HG03097 (cell line): ENCODE measurements around the gene ANKRD34A.

Source experiments
- ATAC-seq: cut with Tn5 transposase; IDR thresholded peaks from one replicate; pipeline ENCODE4 v1.9.1; 2021; ENCODE audit not compliant: unreplicated experiment, low FRiP score

The ANKRD34A gene

DNA sequence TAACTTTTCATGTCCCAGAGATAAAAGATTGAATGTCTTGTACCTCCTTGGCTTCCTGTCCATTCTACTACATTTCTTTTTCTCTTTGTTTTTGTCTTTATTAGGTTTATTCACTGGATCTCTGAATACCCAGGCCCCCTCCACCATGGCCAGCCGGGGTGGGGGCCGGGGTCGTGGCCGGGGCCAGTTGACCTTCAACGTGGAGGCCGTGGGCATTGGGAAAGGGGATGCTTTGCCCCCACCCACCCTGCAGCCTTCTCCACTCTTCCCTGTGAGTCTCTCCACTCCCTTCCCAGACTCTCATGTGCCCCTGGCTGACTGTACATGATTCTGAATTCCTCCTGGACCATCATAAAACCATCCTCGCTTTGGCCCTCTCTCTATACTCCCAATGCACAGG lies 10.3 kb upstream of the ANKRD34A start:
- no peak for ATAC-seq

DNA sequence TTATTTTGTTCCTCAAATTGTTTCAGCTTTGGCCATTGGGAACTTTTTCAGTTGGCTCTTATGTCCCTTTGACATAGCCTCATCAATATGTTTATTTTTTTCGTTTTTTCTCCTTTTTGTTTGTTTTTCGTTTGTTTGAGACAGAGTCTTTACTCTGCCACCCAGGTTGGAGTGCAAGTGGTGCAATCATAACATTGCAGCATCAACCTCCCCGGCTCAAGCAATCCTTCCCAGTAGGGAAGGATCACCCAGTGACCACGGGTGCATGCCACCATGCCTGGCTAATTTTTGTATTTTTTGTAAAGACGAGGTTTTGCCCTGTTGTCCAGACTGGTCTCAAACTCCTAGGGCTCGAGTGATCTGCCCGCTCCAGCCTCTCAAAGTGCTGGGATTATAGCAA lies 8.2 kb upstream of the ANKRD34A start:
- no peak for ATAC-seq

DNA sequence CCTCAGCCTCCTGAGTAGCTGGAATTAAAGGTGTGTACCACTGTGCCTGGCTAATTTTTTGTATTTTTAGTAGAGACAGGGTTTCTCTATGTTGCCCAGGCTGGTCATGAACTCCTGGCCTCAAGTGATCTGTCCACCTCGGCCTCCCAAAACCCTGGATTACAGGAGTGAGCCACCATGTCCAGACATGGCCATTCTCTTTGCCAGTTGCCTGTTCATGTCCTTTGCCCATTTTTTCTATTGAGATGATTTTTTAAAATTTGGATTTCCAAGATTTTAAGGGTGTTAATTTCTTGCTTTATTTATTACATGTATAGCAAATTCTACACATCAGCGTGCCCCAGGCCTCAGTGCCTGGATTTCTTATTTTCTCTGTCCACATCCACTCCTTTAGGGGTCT lies 2.9 kb upstream of the ANKRD34A start:
- ATAC-seq, result no peak

DNA sequence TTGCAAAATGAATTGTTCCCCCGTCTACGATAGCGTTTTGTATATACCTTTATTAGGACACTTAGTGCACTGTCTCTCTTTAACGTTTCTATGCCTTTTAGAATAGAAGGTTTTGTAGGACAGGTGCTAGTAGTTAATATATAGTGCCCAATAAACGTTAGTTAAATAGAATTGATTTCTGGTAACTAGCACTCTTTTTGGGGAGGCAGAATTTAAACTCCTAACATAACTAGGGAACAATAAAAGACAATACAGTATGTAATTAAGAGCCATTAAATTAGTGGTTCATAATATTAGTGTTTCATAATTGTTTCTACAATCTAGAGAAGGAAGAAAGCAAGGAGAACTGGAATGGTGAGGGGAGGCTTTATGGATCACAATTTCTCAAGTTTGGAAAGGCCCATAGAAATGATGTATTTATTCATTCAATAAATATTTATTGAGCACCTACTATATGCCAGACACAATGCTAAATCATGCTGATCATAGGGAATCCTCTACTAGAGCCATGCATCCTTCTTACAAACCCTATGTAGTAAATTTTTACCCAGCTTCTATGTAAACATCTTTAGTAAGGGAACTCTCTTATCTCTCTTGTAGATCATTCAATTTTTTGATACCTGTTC lies 857 bp upstream of the ANKRD34A start:
- ATAC-seq, result no peak

DNA sequence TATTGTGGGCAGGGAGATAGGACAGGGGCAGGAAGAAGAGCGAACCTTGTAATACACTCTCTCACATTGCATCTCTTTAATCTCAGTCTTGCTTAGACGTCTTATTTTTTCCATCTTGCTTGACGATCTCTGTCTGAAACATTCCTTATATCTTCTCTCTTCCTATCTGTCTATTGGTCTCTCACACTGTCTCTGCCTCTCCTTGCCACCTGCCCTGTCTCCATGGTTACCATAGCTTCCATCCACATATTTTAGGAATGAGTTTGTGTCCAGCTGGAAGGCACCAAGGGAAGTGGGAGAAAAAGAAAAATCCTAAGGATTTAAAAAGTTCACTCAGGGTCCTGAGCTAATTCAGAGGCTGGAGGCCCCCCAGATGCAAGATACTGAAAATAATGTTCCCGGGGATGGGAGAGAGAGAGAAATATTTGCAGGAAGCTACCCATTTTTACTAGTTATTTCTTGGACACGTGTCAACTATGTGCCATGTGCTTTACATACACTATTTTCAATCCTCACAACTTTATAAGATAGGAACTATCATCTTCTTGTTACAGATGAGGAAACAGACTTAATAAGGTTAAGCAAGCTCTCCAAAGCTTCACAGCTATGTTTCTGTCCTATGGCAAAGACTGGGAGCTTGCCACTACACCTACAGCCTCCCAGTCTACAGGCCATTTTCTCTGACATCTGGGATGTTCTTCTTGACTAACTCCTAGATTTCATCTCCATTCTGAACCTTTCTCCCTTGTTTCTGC lies 933 bp downstream of the ANKRD34A start:
- ATAC-seq, result no peak

DNA sequence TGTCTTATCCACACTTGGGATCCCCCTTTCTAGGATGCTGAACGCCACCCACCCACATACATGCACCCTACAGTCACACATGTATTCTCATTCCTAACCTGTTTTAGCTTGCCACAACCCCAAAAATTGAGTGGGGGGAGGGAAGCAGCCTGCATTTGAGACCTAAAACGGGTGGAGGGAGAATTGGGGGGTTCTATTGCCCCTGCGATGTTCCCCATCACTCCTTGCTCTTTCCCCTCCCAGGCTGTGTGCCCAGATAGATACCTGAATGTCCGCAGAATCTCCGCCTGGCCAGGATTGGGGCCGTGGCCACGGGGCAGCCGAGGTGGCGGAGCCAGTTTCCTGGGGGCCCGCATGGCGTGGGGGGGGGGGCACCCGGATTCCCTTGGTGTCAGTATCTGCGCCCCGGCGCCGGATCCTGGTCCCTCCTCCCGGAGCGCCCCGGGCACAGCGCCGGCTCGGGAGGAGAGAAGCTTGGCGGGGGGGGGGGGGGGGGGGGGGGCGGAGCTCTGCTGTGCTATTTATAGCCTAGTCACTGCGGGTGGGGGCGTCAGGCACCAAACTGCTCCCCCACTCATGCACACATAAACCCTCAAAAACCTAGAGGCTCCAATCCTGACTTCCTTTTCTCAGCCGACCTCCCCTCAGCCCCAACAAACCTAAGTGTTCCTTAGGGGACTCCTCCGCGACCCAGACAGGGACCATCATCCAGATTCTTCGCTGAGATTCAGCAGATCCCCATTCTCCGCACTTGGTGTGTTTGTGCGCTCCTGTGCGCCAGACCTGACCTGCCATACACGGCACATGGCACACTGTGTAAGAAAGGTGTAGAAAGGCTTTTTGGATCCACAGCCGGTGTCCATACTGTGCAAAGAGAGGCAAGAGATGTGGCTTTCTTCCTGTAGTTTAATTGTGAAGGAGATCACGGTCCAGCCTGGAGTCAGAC lies 1.9 kb downstream of the ANKRD34A start:
- ATAC-seq, result no peak

DNA sequence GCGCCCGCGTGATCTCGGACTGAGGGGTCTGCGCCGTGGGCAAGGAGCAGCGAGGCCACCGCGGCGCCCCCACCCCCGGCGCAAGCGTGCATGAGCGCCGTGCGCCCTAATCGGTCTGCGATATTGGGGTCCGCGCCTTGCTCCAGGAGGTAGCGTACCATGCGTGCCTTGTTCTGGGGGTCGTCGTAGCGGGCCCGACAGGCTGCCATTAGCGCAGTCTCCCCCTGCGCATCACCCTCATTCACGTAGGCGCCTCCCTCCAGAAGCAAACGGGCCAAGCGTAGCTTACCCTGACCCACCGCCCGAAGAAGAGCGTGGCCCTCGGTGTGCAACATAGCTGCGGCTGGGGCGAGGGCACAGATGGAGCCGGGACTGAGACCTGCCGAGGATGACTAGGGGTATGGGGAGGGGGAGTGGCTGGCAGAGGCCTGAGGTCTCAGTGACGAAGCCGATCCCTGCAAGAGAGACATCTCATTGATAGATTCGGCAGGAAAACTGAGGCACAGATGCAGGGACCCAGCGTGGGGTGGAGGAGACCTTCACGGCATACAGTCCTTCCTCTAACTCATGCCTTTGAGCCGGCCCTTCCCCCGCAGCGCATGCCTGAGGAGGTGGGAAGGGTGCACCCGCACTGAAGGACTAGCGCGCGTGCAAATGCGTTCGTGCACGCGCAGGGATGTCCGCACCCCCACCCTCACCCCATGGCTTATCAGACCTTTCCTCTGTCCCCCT lies 2.8 kb downstream of the ANKRD34A start:
- no peak for ATAC-seq

DNA sequence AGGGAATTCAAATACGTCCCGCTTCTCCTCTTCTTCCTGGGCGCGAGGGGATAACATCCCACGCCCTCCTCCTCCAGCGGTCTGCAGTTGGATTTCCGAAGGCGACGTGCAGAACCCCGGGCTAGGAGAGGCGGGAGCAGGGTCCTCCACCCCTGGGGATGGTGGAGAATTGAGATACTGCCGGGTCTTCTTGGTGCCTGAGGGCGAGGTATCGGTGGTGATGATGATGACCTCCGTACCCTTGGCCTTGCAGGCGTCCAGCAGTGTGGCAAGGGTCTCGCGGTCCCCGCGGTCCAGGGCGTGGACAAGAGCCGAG lies 3.3 kb downstream of the ANKRD34A start:
- ATAC-seq, result no peak

DNA sequence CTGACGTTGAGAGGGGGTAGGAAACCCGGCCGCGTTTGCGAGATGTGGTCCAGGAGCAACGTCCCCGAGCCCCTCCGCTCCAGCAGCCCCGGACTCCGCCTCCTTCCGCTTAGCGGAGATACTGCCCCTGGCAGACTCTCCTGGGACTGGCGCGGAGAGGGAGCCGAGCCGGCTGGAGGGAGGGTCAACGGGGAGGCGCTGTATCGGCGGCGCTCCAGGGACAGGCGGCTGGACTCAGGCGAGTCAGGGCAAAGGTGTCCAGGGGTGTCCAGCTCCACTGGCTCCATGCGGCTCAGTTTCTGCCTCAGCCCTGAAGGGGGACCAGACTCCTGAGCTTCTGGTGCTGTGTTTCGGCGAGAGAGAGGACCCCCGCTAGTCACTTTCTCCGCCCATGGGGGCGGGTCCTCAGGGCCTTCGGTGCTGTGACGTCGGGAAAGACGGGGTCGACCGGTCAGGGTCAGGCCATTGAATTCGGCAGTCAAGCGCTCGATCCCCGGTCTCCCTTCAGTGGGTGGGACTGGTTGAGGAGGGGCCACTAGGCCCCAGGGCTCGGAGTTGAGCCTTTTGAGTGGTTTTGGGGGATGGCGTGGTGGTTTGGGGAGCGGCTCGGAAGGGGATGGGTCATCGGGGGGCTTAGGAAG lies 3.8 kb downstream of the ANKRD34A start:
- ATAC-seq, result no peak

DNA sequence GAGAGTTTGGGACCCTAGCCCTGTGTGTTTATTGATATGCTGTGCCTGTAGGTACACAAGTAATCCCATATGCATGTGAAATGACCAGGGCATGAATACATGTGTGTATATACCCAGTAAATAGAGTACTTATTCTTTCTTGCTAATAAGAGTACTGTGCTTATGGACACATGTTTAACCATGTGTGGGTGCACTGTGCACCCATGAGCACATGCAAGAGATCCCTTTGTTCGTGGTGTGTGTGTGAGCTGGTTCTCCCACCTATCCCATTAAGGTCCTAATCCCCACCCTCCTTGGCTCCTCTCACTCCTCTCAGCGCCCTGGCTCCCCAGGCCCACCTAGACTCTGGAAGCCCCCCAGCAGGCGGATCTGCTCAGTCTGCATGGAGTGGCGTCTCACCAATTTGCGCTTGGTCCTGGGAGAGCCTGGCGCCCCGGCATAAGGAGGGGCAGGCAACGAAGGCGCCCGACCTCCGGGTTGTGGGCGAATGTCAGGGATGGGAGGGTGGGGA lies 4.4 kb downstream of the ANKRD34A start:
- ATAC-seq, result no peak

DNA sequence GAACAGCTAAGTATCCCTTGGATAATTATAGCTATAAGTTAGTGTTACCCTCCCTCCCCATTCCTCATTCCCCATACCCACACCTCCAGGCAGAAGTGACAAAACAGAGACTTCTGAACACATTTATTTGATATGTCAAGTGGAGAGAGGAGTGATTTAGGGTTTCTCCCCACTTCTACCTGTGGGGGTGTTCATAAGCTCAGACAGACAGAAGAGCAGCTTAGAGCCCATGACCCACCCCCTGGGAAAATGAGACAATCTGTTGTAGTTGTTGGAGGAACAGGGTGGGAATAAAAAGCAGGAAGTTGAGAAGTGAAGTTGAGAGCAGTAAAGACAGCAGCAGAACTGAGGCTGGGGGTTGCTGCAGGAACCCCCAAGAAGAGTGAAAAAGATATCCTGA lies 5.0 kb downstream of the ANKRD34A start:
- ATAC-seq, result no peak

DNA sequence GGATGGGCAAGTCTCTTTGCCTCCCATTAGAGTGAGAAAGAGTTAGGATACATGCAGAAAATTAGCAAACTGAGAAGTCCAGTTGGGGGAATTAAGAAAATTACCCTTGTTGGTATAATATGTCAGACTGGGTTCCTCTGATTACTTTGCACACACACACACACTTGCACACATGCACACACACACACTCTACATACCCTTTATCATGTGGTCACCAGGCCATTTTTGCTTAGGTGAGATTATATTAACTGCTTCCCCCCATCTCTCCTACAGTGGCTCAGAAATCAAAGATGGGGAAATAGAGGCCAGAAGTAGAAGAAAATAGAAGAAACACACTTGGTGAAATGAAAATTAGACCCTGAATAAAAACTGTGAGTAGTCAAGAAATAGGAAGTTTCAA lies 5.6 kb downstream of the ANKRD34A start:
- ATAC-seq, result no peak

DNA sequence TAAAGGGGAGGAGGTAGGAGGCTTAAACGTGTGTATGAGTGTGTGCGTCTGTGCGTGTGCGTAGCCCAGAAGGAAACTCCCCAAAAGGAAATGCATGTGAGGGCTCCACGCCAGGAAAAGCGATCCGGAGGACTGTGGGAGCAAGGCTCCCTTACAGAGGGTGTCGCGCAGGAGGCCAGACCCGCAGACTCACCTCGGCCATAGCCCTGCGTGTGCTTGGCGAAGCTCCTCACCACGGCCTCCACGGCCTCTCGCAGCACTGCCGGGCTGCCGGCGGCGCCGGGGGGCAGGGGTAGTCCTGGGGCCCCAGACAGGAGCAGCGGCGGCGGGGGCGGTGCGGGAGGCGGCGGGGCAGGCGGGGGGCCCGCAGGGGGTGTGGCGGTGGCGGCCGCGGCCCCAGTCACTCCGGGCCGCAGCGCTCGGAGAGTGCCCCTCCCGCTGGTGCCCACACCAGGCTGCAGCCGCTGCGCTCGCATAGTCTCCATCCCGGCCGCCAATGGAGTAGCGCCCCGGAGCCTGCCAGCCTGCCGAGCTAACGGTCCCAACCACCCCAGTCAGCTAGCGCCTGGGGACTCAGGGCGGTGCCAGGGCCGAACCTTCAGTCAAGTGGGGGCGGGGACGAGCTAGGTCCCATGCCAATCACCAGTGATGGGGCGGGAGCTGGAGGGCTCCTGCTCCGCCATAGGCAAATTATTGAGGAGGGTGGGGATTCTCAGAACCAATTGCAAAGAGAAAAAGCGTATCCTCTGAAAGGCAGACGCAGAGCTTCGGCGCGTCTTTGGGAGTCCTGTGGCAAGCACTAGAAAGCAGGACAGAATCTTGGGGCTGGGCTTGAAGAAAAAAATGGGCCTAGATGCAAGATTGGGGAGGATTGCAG lies 6.7 kb downstream of the ANKRD34A start, which contains the start of gene LIX1L:
Gene LIX1L (minus strand): TSS at position 575 of the 877 bp plus-strand sequence. CDS start 90 bp downstream, at position 485.
- peak; percentile 87 for ATAC-seq

DNA sequence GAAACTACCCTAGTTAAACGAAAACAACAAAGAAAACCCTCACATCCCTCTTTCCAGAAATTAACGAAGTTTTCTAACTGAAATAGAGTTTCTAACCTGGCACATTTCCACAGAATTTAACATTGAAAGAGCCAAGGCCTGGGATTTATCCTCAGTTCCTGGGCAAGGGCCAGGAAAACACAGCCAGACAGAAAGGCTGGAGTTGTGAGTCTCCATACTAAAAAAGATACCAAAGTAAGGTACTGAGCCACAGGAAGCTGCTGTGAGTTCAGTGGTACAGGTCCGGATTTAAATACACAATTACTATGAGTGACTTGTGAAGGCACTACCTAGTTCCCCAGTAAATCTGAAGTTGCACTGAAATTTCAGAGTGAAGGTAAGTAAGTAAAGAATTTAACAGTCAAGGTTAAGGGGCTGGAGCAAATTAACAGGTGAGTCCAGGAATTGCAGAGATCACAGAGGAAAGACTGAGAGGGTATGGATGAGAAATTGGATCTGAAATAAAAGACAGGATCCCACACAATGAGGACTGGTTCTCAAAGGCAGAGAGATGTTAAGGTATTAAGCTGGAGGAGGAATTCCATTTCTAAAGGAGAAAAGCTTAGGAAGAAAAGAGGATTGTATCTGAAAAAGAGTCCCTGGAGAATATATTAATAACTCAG lies 7.5 kb downstream of the ANKRD34A start:
- no peak for ATAC-seq

DNA sequence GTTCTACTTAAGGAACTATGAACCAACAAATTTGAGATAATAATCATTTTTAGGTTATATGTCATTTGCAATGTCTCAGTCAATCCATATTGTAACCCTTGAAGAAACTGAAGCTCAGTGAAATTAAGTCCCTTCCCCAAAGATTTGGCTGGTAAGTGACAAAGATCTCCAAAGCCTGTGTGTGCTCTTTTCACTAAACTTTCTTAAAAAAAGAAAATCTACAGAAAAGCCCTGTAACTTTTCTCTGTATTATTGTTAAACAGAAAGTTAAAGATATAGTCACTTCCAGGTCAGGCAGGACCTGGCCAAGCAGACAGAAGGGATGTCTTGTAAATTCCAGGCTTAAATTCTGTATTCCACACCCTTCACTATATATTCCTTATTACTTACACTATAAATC lies 8.0 kb downstream of the ANKRD34A start:
- ATAC-seq, result no peak

DNA sequence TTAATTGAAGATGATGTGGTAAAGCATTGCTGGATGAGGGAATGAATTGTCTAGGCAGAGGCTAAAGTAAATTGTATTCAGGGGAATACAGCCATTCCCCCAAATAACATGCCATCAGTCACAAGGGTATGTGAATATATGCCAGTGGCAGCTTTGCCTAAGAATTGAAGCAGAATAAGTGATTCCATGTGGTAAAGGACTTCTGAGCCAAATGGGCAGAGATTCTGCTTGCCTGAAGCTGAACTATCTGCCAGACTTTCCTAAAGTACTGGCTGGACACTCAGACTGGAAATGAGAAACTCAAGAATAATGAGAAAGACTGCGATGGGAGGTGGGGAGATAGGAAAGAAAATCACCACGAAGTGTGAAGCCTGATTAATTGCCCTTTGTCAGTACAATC lies 8.9 kb downstream of the ANKRD34A start:
- ATAC-seq, result no peak

DNA sequence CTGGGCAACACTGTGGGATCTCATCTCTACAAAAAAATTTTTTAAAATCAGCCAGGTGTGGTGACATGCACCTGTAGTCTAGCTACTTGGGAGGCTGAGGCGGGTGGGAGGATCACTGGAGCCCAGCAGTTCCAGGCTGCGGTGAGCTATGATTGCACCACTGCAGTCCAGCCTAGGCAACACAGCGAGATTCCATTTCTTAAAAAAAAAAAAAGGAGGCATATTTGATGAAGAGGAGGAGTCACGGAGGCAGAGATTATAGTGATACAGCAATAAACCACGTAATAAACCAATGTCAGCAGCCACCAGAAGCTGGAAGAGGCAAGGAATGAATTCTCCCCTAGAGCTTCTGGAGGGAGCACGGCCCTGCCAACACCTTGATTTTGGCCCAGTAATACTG lies 10.5 kb downstream of the ANKRD34A start:
- ATAC-seq, result no peak

DNA sequence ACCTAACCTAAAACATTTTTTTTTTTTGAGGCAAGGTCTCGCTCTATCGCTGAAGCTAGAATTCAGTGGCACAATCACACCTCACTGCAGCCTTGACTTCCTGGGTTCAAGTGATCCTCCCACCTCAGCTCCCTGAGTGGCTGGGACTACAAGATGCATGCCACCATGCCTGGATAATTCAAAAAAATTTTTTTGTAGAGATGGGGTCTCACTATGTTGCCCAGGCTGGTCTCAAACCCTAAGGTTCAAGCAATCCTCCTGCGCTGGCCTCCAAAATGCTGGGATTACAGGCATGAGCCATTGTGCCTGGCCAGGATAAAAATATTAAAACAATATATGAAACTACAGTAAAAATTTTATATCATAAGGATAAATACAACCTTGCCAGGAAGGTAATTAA lies 11.5 kb downstream of the ANKRD34A start:
- ATAC-seq, result no peak

DNA sequence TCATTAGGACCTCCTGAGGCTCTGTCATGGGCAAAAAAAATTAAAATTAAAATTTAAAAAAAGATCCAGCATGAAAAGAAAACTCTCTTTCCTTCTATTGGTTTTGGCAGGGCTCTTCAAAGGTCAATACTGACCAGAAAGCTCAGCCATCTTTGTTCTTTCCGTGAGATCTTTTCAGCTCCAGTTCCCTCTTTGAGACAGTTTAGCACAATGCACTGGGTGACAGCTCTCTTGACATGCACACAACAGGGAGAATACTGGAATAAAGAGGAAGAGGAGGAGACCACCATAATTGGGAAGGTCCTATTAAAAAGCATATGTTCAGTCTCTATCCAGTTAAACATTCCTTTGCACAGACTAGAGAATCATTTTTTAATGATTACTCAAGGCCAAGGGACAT lies 12.8 kb downstream of the ANKRD34A start:
- no peak for ATAC-seq
